Smooth muscle cell of the brain vasculature (primary cell): Measurements from ENCODE around the gene MSANTD1.

ENCODE experiments used
- DNase-seq: peaks from one replicate; pipeline ENCODE4 v3.0.0-alpha.2; 2012; ENCODE audit warnings: low read depth, low spot score

Gene MSANTD1

DNA sequence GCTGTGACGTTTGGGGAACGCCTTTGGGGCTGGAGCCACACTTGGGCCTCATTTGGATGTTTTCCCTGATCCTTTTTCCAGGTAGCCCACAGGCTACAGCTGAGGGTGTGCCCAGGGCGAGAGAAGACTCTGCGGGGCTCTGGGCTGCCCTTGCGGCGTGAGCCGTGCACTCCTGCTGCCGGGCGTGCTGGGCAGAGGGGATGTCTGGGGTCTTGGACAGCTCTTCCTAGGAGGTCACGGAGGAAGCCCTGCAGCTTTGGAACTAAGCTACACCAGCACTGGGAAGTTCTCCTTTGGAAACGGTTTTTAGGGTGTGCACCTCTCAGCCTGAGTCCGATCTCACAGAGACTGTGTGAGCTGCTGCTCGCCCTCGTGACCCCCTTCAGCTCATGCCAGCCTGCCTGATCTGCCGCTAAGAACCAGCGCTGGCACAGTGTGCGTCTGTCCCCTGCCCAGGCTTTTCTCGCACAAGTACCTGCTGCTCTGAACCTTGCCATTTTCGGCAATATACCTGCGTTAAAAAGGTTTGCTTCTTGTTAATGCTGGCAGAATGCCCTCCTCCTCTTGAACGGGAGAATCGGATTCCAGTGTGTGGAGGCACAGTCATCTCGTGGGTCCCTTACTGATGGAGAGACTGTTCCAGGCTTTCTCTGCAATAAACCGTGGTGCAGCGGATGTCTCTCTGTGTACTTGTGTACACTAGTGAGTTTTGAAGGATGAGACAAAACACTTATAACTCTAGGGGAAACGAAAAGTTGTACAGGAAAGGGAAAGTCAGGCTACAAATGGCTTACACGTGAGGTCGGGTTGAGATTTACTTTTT, 14.3 kb downstream of the MSANTD1 start:
- no peak for DNase-seq

DNA sequence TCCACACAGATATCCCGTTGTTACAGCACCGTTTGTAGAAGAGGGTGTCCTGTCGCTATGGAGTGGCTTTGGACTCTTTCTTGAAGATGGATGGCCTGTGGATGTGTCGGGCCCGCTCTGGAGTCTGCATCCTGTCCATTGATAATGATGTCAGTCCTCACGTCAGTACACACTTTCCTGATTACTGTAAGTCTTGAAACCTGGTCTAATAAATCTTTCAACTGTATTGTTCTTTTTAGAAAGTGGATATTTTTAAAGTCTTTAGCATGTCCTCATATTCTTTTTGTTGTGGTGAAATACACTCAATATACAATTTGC, 14.9 kb downstream of the MSANTD1 start:
- no peak for DNase-seq

DNA sequence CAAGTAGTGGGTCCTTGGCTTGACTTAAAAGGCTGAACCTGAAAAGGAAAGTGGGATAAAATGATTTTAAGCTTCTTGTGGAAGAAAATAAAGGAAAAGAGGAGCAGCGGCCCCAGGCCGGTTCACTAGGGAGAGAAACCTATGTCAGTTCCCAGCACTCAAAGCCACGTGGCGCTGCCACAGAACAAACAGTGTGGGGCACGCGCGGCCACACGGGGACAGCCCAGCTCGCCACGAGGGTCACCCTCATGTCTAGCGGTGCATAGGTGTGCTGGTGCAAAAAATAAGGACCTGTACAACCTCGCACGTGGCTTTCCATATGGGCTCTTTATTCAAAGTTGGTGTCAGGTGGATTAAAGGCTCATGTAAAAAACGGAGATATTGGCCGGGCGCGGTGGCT, 17.1 kb downstream of the MSANTD1 start:
- no peak for DNase-seq

DNA sequence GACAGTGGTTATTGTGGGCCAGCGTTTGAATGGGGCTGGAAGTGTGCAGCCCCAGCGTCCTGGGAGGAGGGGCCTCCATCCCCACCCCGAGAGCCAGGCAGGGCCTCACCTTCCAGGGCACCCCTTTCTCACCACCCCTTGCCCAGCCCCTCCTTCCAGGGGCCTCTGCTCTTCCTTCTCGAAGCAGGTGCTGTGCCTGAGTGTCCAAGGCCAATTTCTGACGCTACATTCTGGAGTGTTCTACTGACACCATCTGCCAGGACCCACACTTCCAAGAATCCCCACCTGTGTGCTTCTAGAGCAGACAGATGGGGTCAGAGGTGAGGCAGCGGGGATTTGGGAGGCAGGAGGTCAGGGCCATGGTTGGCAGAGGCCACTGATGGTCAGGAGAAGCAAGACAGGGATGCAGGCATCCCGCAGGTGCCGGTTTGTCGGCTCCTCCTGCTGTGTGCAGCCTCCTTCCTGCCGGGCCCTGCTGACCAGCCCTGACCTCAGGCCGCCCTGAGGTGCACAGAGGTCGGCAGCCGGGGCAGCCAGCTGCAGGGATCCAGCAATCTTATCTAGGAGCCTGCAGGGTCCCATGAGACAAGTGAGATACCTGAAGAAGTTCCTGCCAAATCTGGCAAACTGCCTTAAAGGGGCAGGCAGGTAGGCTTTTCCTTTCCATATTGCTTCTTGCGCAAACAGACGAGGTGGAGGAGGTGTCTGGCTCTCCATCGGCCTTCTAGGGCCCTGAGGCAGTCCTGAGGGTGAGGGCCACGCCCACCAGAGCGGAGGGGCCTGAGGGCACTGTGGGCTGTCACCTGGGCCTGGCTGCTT, 18.8 kb downstream of the MSANTD1 start:
- no peak for DNase-seq

DNA sequence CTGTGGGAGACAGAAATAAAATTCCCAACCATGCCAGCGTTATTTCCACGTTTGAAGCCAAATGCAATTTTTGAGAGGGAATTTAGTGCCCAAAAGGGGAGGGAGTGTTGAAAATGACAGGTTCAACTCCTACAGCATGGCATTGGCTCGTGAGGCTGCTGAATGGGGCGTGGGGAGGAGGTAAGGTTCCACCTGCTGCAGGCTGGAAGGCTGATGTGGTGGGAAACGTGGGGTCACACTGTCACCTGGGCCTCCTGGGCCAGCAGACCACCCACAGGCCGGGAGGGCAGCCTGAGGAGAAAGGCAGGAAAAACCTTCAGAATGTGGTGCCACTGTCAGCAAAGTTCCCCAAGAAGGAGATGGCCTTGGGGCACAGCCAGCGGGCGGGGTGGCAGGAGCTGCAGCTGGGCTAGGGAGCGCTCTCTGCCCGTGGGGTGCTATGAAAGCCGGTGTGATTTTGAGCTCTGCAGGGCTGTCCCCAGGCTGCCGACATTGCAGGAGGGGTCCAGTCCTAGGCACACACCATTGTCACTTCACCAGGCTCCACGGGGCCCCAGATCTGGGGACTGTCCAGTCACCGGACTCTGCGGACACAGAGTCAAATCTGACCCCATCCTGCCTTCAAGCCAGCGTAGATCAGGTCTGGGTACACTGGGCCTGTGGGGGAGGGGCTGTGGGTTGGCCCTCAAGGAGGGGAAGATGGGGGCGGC, 19.6 kb downstream of the MSANTD1 start:
- DNase-seq: no peak

DNA sequence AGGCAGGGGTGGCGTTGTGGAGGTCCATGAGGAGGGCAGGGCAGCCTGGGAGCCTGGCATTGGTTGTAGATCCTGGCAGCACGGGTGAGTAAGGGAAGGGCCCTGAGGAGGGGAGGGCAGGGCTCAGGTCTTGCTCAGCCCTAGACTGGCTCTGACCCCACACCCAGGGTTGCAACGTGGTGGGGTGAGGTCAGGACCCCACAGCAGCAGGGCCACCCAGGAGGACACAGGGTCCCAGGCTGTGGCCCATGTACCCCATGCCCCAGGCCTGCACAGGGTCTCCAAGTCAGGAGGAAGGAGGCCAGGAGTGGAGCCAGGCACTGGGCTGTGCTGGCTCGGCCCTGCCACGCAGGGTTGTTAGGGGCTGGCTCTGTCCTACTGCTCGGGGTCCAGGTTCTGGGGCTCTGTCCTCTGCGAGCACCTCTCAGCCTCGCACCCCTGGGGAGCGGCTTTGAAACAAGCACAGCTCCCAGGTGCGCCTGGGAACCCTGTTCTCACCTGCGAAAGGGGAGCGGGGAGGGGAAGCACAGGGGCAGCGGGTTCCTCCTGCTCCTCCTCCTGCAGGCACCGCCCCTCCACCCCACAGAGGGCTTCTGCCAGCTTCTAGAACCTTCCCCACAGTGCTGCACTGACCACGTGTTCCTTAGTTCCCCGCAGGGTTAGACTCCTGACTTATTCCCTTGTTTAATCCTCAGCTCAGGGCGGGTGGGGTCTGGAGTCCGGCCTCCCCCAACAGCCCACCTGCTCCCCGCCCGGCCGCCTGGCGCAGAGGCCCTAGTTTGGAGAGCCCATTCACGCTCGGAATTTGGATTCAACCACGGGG, 20.4 kb downstream of the MSANTD1 start:
- no peak for DNase-seq

DNA sequence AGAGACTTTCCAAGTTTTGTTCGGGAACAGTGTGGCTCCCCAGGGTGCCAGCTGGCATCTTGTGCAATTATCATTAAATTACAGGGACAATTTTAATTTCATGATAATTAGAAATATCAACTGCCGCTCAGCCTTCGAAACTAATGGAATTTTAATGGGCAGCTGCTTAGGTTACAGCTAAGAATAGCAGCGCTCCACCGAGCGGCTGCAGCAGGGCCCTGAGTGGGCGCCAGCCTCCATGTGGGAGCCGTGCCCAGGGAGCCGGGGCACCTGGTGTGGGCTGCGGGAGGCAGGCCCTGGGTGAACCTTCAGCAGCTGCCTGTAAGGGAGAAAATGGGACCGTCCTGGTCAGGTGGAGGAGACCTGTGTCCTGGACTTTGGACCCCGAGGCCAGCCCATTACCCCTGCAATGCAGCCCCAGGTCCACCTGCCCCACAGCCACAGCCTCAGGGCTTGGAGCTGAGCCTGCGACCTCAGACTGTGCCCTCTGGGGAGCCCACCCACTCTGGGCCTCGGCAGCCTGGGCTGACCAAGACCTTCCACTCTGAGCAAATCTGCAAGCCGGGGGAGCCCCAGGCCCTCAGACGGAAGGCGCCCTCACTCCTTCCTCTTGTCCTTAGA, 21.1 kb downstream of the MSANTD1 start:
- DNase-seq: no peak

DNA sequence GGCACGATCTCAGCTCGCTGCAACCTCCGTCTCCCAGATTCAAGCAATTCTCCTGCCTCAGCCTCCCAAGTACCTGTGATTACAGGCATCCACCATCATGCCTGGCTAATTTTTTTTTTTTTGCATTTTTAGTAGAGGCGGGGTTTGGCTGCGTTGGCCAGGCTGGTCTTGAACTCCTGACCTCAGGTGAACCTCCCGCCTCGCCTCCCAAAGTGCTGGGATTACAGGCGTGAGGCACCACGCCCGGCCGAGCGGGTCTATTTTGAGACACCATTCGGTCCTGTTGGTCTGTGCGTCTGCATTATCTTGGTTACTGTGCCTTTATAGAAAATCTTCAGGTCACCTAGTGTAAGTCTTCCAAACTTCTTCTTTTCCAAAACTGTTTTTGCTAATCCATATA, 22.2 kb downstream of the MSANTD1 start:
- DNase-seq: no peak

DNA sequence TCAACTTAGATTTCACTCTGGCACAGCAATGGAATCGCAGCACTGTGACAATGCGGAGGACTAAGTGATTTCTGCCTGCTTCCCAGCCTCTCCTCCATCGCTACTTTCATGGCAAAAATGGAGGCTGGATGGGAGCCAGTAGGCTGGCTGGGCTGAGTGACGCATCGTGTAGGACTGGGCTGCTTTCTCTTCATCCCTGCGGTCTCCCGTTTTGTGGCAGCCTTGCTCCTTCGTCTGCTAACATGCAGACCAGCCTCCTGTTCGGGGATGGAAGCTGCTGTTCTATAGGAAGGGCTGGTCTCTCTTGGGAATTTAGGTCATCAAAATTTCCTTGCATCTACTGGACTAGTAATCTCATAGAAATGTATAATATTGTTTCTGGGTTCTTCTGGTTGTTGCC, 28.0 kb downstream of the MSANTD1 start:
- no peak for DNase-seq

DNA sequence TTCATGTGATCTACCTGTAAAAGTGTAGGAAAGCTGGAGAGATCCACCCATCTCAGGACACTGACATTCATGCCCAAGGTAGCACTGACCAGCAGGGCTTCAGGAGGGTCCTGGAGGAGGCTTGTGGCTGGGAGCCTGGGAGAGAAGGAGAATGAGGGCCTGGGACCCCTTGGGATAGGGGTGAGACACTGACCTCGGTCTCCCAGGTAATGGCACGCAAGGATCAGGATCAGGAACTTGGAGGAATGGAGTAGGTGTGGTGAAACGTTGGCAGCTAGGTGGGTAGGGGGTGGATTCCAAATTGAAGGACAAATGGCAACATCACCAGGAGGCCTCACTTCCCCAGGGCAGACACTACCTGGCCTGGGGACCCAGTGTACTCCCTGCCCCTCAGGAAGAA, 31.5 kb downstream of the MSANTD1 start:
- DNase-seq: no peak

DNA sequence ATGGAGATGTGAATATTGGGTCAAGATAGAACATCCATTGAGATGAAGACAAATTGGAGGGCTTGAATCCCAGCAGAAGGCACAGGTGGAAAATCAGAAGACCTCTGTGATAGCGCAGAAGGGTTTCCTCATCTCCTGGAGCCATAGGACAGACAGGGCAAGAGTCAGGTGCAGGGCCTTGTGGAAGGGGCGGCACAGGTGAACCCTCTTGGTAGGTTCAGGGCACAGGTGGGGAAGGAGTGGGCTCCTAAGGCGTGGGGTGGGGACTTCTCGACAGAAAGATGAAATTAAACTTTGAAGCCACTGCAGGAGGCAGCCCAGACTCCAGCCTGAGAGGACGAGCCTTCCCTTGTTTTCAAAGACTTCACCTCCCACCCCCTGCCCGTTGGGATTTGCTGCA, 34.5 kb downstream of the MSANTD1 start:
- no peak for DNase-seq

DNA sequence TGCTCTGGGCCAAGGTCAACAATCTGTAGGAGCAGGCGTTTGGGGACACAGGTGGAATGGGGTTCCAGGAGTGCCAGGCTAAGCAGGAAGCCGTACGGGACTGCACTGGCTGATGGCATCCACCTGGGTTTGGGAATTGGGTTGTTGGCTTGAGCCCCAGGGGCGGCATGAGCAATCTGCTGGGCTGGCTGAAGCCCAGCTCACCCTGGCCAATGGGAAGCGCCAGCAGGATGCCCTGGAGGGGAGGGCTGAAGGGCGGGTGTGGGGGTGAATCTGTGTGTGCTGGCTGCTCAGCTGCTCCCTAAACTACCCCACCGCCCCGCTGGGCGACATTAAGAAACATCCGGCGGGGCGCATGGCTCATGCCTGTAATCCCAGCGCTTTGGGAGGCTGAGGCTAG, 35.0 kb downstream of the MSANTD1 start:
- no peak for DNase-seq

DNA sequence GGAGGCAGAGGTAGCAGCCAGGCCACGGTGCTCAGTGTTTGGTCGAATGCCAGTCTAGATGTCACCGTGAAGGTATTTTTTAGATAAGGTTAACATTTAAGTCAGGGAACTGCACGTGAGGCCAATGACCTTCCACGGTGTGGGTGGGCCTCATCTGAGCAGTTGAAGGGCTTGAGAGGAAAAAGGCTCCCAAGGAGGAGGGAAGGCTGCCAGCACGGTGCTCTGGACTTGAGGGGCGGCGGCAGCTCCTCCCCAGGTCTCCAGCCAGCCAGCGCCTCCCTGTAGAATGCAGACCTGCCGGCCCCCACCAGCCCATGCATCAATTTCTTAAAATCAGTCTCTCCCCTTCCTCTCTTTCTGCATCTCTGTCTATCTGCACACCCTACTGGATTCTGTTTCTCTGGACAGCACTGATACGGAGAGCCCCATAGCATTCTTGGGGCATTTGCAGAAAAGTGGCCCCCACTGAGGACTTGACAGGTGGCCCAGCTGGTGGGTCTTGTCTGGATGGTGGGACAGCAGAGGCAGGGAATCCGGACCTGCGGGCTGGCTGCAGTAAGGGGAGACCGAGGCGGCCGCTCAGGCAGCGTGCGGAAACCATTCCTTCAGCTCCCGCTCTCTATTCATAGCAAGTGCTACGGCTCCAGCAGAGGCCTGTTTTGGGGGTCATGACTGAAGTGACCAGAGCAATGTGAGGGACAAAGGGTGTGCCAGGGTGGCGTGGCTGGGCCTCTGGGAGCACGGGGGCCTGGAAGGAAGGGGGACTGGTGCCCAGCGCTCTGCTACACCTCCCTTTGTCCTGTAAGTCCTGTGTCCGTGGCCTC, 36.0 kb downstream of the MSANTD1 start:
- DNase-seq: no peak

DNA sequence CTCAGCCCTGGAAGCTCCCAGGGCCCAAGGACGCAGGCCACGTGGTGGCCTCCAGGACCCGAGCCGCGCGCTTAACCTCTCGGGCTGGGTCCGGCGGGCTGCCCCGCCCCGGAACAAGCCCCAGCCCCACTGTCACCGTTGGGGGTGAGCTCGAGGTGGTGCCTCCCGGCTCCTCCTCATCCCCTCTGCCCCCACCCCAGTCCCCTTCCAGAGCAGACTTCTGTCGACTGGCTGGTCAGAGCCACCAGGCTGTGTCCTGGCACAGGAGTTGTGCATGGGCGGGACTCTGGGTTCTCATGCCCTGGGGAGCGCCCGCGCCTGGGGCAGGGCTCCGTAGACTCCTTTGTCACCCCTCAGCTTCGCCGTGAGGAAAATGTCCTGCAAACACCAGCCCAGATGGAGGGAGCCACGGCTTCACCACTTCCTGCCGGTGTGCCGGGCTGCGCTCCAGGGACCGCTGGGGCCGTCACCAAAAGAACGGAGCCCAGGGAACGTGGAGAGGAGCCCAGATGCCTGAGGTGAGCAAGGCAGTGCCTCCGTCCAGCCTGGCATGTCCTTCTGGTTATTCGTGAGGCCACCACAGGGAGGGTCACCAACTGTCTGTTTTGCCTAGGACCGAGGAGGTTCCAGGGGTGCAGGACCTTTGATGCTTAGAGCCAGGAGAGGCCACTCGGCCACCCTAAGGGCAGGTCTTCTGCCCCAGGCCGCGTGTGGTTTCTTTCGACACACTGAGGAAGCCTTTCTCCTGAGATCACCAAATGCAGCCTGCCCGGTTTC, 36.8 kb downstream of the MSANTD1 start:
- DNase-seq: no peak

DNA sequence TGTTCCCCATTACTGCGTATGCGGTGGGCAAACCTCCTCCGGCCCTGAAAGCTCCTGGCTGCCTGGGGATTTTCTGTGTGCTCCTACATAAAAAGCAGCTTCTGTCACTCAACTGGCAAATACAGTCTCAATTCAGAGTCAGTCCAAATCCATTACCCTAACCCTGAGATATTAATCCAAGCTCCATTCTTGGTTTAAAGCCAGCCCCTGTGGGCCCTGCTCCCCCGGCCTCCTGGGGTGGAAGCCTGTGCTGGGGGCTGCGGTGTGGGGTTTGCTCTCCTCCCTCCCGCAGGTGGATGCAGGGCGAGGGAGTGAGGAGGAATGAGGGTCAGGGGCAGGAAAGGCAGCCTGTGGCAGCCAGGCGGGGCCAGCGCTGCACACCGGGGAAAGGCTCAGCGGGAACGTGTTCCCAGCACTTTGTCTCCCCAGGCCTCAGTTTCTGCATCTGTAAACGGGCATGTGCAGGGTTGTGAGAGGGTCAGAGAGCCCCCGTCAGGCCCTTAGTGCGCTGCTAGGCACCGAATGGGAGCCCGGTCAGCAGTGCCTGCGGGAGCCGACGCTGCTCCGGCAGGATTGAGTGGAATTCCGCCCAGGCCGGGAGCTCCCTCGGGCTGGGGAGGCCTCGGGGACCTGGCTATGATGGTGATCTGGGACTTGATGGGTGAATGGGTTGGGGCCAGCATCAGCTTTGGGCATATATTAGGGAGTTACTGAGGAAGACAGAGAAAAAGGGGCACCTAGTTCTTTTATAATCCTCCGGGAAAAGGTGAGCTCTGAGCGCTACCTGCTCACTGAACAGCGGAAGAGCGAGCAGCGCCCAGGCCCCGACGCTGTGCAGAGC, 37.6 kb downstream of the MSANTD1 start:
- DNase-seq: no peak

DNA sequence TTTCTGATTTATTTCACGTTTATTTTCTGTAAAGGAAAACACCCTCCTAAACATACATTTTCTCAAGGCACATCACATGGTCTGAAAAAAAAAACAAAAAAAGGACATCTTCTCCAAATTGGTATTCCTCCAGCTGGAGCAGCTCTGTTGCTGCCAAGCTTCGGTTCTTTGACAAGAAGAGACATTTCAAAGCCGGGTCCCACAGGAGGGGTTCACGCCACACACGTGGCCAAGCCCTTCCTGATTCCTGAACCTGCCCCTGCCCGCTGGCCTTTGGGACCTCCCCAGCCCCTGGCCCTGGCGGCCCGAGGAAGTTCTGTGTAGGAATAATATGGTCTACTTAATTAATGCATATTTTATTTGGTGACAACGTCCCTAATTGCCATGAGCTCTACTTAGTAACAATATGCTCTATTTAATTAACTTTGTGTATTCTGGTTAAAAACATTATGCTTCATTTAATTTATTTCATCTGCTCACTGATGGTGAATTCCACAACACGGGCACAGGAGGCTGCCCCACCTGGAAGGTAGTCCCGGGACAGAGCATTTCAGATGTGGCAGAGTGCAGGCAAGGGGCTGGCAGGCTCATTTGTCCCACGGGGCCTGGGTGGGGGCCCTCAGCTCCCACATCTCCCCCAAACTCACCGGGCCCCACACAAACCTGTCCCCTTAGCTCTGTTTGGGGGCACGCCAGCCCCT, 38.5 kb downstream of the MSANTD1 start:
- DNase-seq: no peak

DNA sequence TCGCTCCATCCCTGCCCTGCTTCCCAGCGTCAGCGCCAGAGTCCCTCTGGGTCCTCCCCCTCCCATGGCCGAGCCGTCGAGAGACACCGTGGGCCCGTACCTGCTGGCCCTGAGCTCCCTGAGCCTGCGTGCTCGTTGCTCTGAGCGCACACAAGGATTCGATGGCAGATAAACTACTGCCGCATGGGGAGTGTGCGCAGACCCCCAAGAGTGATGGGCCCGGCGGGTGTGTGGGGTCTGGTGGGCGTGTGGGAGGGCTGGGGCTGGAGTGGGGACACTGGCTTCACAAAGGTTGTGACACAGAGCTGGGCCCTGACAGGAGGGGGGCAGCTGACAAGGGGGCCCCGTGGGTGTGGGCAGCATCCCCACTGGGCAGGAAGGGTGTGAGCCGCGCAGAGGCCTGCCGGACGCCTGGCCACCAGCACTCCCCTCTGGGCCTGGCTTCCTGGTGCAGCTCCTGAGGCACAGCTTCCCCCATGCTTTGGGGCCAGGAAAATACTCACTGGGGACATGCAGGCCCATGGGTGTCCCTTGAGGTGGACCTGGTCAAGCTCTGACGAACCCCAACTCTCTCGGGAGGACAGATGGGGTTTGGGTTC, 39.1 kb downstream of the MSANTD1 start:
- DNase-seq: no peak
